Gastrocnemius medialis (tissue), 4 donors: ENCODE data around the gene MPRIP. TPM values are rescaled to one million over a fixed set of nuclear protein-coding genes. Genes with fewer than 3 reads are reported as not detected.

Source experiments
- ATAC-seq, 2 donors: fragments of 150-250 bp; one replicate each; pipeline ENCODE4 v1.9.1; 2016
- DNase-seq, 2 donors: peaks; one replicate each; pipeline ENCODE4 v3.0.0-alpha.2; 2019
- H3K27ac ChIP-seq, 4 donors: fragments of 200-600 bp; sonication (generic); 1 replicate in 1 of 4; 2 replicates in 3 of 4; pipeline ENCODE4 v1.5.1; 2016 to 2018; ENCODE audit warnings: mild to moderate bottlenecking in 2 of 4, moderate library complexity in 1 of 4
- H3K27me3 ChIP-seq, 3 donors: fragments of 200-600 bp; sonication (generic) in 2 of 3; 1 replicate in 1 of 3; 2 replicates in 2 of 3; pipeline versions ENCODE4 v1.5.1 to v1.6.0; 2016 to 2019; ENCODE audit warnings: mild to moderate bottlenecking in 1 of 3, moderate library complexity in 1 of 3
- H3K36me3 ChIP-seq, 2 donors: fragments of 200-600 bp; sonication (generic) in 1 of 2; one replicate each; pipeline ENCODE4 v1.5.1; 2017 to 2018
- H3K4me1 ChIP-seq, 2 donors: fragments of 200-600 bp; sonication (generic) in 1 of 2; one replicate each; pipeline ENCODE4 v1.5.1; 2016 to 2017; ENCODE audit warnings: mild to moderate bottlenecking in 2 of 2
- H3K4me3 ChIP-seq, 4 donors: fragments of 200-600 bp; sonication (generic) in 3 of 4; 1 replicate in 1 of 4; 2 replicates in 3 of 4; pipeline ENCODE4 v1.5.1; 2016 to 2019; ENCODE audit warnings: mild to moderate bottlenecking in 2 of 4
- H3K9me3 ChIP-seq, 3 donors: fragments of 200-600 bp; sonication (generic) in 2 of 3; 1 replicate in 1 of 3; 2 replicates in 2 of 3; pipeline ENCODE4 v1.5.1; 2016 to 2019
- POLR2A ChIP-seq, 2 donors: fragments of 450-650 bp; IDR thresholded peaks; one replicate each; pipeline ENCODE4 v1.6.1; 2017; ENCODE audit warnings: antibody characterized with exemption in 2 of 2, mild to moderate bottlenecking in 2 of 2, moderate library complexity in 2 of 2
- in situ Hi-C, 4 donors: fragments of 200-750 bp; cut with MboI; loops; one replicate each; pipeline versions ENCODE4 v1.15.0 to v1.8.0; 2017; ENCODE audit warnings: low sequenced_read_pairs in 4 of 4
- intact Hi-C: fragments of 100-400 bp; cut with DNase I; formaldehyde crosslinking; loops from one replicate; pipeline ENCODE4 v1.15.1; 2023; ENCODE audit warnings: low total_unique reads
- total RNA-seq, 4 donors: library from RNA; depleted of rRNA; stranded (reverse); fragments of >200 nt; gene quantifications; one replicate each; pipeline versions ENCODE4 v1.1.0 to v1.2.3, GENCODE V29; 2016
- TF ChIP-seq, protein P1 (sequence below), 5 experiments: fragments of 450-650 bp in 3 of 5; fragments of 200-600 bp in 2 of 5; sonication (generic) in 2 of 5; IDR thresholded peaks in 4 of 5; conservative IDR thresholded peaks in 1 of 5; 1 replicate in 4 of 5; 2 replicates in 1 of 5; pipeline ENCODE4 v1.5.1; 2016 to 2019; ENCODE audit warnings: antibody characterized with exemption in 5 of 5, mild to moderate bottlenecking in 3 of 5, moderate library complexity in 3 of 5

The MPRIP gene
- total RNA-seq, 4 donors from 2014 or later = 71.1 to 127 (median 124) TPM

DNA sequence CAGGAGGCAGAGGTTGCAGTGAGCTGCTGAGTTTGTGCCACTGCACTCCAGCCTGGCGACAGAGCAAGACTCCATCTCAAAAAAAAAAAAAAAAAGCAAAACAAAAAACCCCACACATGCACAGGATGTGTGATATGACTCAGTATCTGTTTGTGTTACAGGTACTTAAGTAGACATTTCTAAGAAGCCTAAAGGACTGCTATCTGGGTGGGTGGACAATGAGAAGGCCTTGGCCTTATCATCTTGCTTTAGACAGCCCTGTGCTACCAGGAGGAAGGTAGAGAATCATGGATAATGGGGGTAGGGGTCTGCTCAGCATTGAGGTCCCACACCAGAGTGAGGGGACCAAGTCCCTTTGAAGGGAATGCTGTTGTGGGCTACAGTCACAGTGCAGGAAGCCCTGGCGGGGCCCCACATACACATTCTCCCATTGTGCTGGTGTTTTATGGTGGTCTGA, 137.1 kb downstream of the MPRIP start:
- DNase-seq (no peak), ATAC-seq (no peak)
- in situ Hi-C loops = no loop called here
- H3K27me3 ChIP-seq = no peaks in the 10 kb centered on the region
- peak overlapping the region; percentile 62 to 76 (median 71) for H3K27ac ChIP-seq
- TF ChIP-seq, protein P1, sequence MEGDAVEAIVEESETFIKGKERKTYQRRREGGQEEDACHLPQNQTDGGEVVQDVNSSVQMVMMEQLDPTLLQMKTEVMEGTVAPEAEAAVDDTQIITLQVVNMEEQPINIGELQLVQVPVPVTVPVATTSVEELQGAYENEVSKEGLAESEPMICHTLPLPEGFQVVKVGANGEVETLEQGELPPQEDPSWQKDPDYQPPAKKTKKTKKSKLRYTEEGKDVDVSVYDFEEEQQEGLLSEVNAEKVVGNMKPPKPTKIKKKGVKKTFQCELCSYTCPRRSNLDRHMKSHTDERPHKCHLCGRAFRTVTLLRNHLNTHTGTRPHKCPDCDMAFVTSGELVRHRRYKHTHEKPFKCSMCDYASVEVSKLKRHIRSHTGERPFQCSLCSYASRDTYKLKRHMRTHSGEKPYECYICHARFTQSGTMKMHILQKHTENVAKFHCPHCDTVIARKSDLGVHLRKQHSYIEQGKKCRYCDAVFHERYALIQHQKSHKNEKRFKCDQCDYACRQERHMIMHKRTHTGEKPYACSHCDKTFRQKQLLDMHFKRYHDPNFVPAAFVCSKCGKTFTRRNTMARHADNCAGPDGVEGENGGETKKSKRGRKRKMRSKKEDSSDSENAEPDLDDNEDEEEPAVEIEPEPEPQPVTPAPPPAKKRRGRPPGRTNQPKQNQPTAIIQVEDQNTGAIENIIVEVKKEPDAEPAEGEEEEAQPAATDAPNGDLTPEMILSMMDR (IDR thresholded peaks at IDR 0.05 in 4 of 5, conservative IDR thresholded peaks at IDR 0.05 in 1 of 5) = no peak
- no peak for TF ChIP-seq POLR2A (IDR thresholded peaks at IDR 0.05)
- no peak overlapping the region for H3K4me3 ChIP-seq
- H3K9me3 ChIP-seq = no peaks in the 10 kb centered on the region
- H3K36me3 ChIP-seq = peaks cover 0 to 97% of the 10 kb centered on the region in 2 donors
- peaks cover 0 to 2% of the 10 kb centered on the region in 2 donors for H3K4me1 ChIP-seq
- intact Hi-C loops = no loop called here

DNA sequence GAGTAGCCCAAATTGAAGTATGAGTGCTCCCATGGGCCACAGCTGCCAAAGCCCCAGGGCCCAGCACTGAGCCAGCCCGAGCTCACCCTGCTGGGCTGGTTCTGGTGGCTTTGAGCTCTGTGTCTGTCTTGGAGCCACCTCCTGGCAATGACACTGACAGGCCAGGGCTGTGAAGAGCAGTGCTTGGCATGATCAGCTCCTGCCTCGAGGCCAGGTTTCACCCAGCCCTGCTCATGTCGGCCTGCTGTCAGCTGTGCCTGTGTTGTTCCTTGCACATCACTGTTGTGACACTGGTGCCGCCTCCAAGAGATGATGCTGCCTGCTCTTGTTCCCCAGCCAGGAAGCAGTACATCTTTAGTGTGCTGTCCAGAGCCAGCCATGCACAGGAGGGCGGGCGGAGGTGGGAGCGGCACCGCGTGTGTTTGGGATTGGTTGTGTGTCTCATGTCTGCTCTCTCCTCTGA, 137.9 kb downstream of the MPRIP start:
- no peak for TF ChIP-seq POLR2A (IDR thresholded peaks at IDR 0.05)
- TF ChIP-seq, protein P1 (IDR thresholded peaks at IDR 0.05 in 4 of 5, conservative IDR thresholded peaks at IDR 0.05 in 1 of 5) = no peak
- Histone ChIP-seq H3K4me3 (no peak overlapping the region), H3K27ac (peak overlapping the region; percentile 62 to 76 (median 71)), H3K27me3 (no peaks in the 10 kb centered on the region), H3K4me1 (peaks cover 3 to 7% of the 10 kb centered on the region in 2 donors), H3K36me3 (peaks cover 0 to 92% of the 10 kb centered on the region in 2 donors), H3K9me3 (no peaks in the 10 kb centered on the region)
- DNase-seq = peak; percentile 54 to 71
- ATAC-seq = peak; percentile 72 to 83
- intact Hi-C loops (no loop called here), in situ Hi-C loops (no loop called here)

DNA sequence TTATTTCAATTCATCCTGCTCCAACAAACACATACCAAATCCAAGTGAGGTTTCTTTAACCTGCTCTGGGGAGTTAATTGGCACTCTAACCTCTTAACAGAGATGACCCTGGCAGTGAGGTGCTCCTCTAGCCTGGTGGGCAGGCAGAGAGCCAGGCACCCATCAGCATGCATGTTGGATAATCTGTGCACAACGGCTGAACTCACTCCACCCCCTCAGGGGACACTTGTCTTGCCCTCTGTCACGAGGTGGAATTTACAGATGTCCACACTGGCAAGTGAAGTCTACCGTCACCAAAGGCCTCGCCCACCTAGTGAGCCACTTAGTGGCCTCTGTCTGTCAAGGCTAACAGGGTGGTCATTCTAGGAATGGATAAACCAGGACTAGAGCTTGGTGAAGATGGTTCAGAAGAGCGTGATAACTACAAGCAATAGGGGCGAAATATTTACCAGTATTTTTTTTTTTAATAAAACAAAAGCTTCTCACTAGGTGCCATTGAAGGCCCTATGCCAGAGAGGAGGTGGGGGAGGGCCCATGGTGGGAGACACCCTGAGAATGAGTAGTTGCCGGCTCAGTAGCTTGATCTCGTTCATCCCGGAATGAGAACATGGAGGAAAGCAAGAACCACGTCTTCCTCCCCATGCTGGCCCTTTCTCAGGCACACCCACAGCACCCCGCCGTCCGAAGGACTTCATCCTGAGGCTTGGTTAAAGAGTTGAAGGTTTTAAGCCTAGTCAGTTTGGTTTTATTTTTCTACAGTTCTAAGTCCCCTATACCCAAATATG, 138.7 kb downstream of the MPRIP start:
- H3K36me3 ChIP-seq = peaks cover 0 to 84% of the 10 kb centered on the region in 2 donors

DNA sequence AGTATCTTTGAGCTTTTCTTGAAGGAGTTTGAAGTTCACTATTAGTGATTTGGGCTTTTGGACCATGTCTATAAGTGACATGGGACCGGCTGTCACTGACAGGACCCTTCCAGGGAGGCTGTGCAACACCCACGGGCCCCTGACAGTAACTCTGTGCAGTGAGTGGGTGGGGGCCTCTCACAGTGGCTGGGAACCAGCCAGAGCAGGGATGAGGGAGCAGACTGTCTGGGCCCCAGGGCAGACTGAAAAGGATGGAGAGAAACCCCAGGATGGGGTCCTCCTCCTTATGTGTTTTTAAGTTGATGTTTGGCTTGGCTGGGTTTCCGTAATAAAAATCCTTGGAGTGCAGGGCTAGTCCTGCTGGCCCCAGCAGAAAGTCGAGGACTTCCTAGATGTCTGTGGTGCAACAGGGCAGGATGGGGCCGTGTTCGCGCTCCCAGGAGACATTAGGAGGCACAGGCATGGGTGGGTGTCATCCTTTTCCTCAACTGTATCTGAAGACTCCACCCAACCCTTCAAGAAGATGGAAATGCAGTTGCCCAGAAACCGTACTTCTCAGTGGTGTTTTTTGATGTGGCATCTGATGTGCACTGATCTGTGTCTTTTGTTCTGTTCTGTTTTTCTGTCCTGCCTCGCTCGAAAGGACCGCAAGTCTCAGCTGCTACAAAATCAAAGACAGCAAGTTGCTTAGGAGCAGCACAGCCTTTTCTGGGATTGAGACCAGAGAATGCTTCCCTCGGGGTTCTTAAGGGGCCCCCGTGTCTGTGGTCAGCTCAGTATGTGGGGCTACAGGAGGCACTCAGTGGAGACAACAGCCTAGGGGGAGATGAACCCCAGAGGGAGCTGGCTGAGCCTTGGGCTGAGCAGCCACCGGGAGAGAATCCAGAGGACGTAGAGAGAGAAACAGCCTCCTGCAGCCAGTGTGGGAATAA, 139.7 kb downstream of the MPRIP start:
- TF ChIP-seq, protein P1 (IDR thresholded peaks at IDR 0.05 in 4 of 5, conservative IDR thresholded peaks at IDR 0.05 in 1 of 5) = no peak
- TF ChIP-seq POLR2A (IDR thresholded peaks at IDR 0.05) = no peak
- peak overlapping the region in 1 of 4 donors; percentile 73 for H3K27ac ChIP-seq
- ATAC-seq (no peak), DNase-seq (no peak)
- peaks cover 3 to 7% of the 10 kb centered on the region in 2 donors for H3K4me1 ChIP-seq
- no peaks in the 10 kb centered on the region for H3K9me3 ChIP-seq
- peaks cover 0 to 74% of the 10 kb centered on the region in 2 donors for H3K36me3 ChIP-seq
- in situ Hi-C loops (no loop called here), intact Hi-C loops (no loop called here)
- no peak overlapping the region for H3K4me3 ChIP-seq
- no peaks in the 10 kb centered on the region for H3K27me3 ChIP-seq

More for the DNA sequence above, 138.7 kb downstream of the MPRIP start:
- Histone ChIP-seq H3K4me3 (no peak overlapping the region), H3K27me3 (no peaks in the 10 kb centered on the region), H3K4me1 (peaks cover 3 to 7% of the 10 kb centered on the region in 2 donors), H3K9me3 (no peaks in the 10 kb centered on the region), H3K27ac (peak overlapping the region; percentile 37 to 76 (median 68))
- no peak for TF ChIP-seq POLR2A (IDR thresholded peaks at IDR 0.05)
- TF ChIP-seq, protein P1 (IDR thresholded peaks at IDR 0.05 in 4 of 5, conservative IDR thresholded peaks at IDR 0.05 in 1 of 5) = no peak
- no peak for DNase-seq
- intact Hi-C loops = no loop called here
- ATAC-seq = no peak
- in situ Hi-C loops = no loop called here
